CD4-positive, alpha-beta T cell (primary cell): ENCODE data around the gene HSPB1. TPM values are rescaled to one million over a fixed set of nuclear protein-coding genes. Genes with fewer than 3 reads are reported as not detected.

Experiments used
- ATAC-seq: fragments of 200-7000 bp; cut with Tn5 transposase; one replicate; pipeline ENCODE4 v1.10.0; 2022; ENCODE audit warnings: mild to moderate bottlenecking; ENCODE audit not compliant: poor library complexity
- CTCF ChIA-PET: fragments of 350-600 bp; sonication (Branson Sonifier 250); formaldehyde crosslinking; loops from one replicate; lab custom pipeline; 2021; ENCODE audit warnings: antibody characterized with exemption, inconsistent platforms; lab: Charles Lee
- POLR2A ChIA-PET: fragments of 350-600 bp; sonication (Branson Sonifier 250); formaldehyde crosslinking; loops from one replicate; lab custom pipeline; 2021; ENCODE audit warnings: antibody characterized with exemption, inconsistent platforms; lab: Charles Lee
- DNase-seq, 14 experiments: peaks; one replicate each; pipeline ENCODE4 v3.0.0-alpha.2; 2013 to 2020; ENCODE audit warnings: mixed read lengths in 2 of 14
- H3K27ac ChIP-seq, 2 donors: one replicate each; pipeline versions ENCODE4 v1.5.1 to v1.7.0; 2013; ENCODE audit warnings: low read length in 2 of 2, low read depth in 1 of 2, mild to moderate bottlenecking in 1 of 2
- H3K27me3 ChIP-seq, 2 experiments: 1 replicate in 1 of 2; 2 replicates in 1 of 2; pipeline versions ENCODE4 v1.6.1 to v1.7.0; 2013; ENCODE audit warnings: low read length in 2 of 2, control low read depth in 1 of 2, mild to moderate bottlenecking in 1 of 2, moderate library complexity in 1 of 2; ENCODE audit not compliant: insufficient read depth in 2 of 2, control insufficient read depth in 1 of 2
- H3K36me3 ChIP-seq: one replicate; pipeline ENCODE4 v1.6.1; 2013; ENCODE audit warnings: low read length, control low read depth; ENCODE audit not compliant: insufficient read depth
- H3K4me1 ChIP-seq: one replicate; pipeline ENCODE4 v1.6.1; 2013; ENCODE audit warnings: low read length, control low read depth; ENCODE audit not compliant: insufficient read depth
- H3K4me3 ChIP-seq: one replicate; pipeline ENCODE4 v1.5.1; 2013; ENCODE audit warnings: mild to moderate bottlenecking, low read length, moderate library complexity
- H3K9me3 ChIP-seq, 2 experiments: 1 replicate in 1 of 2; 2 replicates in 1 of 2; pipeline versions ENCODE4 v1.6.1 to v1.7.0; 2013; ENCODE audit warnings: low read length in 2 of 2, mild to moderate bottlenecking in 2 of 2, control low read depth in 1 of 2, moderate library complexity in 1 of 2; ENCODE audit not compliant: control insufficient read depth in 1 of 2, insufficient read depth in 1 of 2
- H3K27ac Mint-ChIP-seq: one replicate; pipeline ENCODE4 v1.8.0; 2020; ENCODE audit warnings: mixed read lengths
- H3K27me3 Mint-ChIP-seq: one replicate; pipeline ENCODE4 v1.8.0; 2021; ENCODE audit warnings: mixed read lengths
- H3K36me3 Mint-ChIP-seq: one replicate; pipeline ENCODE4 v1.8.0; 2021; ENCODE audit warnings: low read depth, mixed read lengths
- H3K4me1 Mint-ChIP-seq: one replicate; pipeline ENCODE4 v1.8.0; 2021; ENCODE audit warnings: low read depth, mixed read lengths
- H3K4me3 Mint-ChIP-seq: one replicate; pipeline ENCODE4 v1.8.0; 2020; ENCODE audit warnings: mild to moderate bottlenecking, mixed read lengths
- H3K9me3 Mint-ChIP-seq: one replicate; pipeline ENCODE4 v1.8.0; 2020; ENCODE audit warnings: mixed read lengths
- intact Hi-C, 2 experiments: fragments of 100-400 bp; cut with DNase I in 1 of 2; cut with micrococcal nuclease in 1 of 2; formaldehyde crosslinking; loops; one replicate each; pipeline versions ENCODE4 v1.15.1 to v1.9.0; 2023 to 2025; cut with DNase I, micrococcal nuclease
- total RNA-seq, 174 experiments: library from RNA in 2 of 174; stranded (reverse) in 2 of 174; gene quantifications; one replicate each; pipeline ENCODE4 v1.2.3 and lab custom pipeline; 2021 to 2026
- TF ChIP-seq, protein P1 (sequence below): fragments of 200-600 bp; IDR thresholded peaks from one replicate; pipeline ENCODE4 v1.8.0; 2022; ENCODE audit warnings: antibody characterized with exemption, mild to moderate bottlenecking

The HSPB1 gene
- total RNA-seq, 2 experiments from 2014 or later, result 38.0 to 38.6 TPM

DNA sequence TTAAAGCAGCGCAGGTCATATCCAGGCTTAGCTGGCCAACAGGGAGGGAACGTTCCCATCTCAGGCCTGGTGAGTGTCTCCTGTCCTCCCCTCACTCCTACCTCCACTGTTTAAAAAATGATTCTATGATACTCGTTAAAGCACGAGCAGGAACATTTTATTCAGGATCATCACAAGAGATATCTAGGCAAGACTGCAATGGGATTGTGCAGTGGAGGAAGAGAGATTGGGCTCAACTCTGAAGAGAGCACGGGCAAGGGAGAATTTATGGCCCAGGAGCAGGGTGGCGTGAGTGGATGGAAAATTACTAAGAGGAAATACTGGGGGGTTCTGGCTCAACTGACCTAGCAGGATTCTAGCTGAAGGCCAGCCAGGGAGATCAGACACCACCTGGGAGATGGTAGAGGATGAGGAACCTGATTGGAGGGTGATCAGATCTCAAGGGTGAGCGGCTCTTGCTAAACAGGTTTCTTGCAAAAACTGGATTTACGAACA, 9.0 kb upstream of the HSPB1 start:
- H3K27me3 Mint-ChIP-seq, result no peaks in the 10 kb centered on the region
- ChIA-PET CTCF (no interaction called here), POLR2A (interaction anchor here (1.7 kb wide), 1 partner anchor 21 kb away, joined by 6 read pairs; no protein-coding TSS in a partner anchor)
- H3K27me3 ChIP-seq, result no peaks in the 10 kb centered on the region
- no peak overlapping the region for H3K4me3 Mint-ChIP-seq
- no peak overlapping the region for H3K4me3 ChIP-seq
- peaks cover 4% of the 10 kb centered on the region for H3K4me1 Mint-ChIP-seq
- no peak for DNase-seq
- H3K4me1 ChIP-seq, result peaks cover 12% of the 10 kb centered on the region
- intact Hi-C loops, result no loop called here
- TF ChIP-seq, protein P1, sequence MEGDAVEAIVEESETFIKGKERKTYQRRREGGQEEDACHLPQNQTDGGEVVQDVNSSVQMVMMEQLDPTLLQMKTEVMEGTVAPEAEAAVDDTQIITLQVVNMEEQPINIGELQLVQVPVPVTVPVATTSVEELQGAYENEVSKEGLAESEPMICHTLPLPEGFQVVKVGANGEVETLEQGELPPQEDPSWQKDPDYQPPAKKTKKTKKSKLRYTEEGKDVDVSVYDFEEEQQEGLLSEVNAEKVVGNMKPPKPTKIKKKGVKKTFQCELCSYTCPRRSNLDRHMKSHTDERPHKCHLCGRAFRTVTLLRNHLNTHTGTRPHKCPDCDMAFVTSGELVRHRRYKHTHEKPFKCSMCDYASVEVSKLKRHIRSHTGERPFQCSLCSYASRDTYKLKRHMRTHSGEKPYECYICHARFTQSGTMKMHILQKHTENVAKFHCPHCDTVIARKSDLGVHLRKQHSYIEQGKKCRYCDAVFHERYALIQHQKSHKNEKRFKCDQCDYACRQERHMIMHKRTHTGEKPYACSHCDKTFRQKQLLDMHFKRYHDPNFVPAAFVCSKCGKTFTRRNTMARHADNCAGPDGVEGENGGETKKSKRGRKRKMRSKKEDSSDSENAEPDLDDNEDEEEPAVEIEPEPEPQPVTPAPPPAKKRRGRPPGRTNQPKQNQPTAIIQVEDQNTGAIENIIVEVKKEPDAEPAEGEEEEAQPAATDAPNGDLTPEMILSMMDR, result no peak
- H3K27ac Mint-ChIP-seq, result no peak overlapping the region
- no peaks in the 10 kb centered on the region for H3K36me3 Mint-ChIP-seq
- no peaks in the 10 kb centered on the region for H3K9me3 ChIP-seq
- H3K27ac ChIP-seq, result no peak overlapping the region
- ATAC-seq, result no peak
- H3K36me3 ChIP-seq, result no peaks in the 10 kb centered on the region
- H3K9me3 Mint-ChIP-seq, result no peaks in the 10 kb centered on the region

DNA sequence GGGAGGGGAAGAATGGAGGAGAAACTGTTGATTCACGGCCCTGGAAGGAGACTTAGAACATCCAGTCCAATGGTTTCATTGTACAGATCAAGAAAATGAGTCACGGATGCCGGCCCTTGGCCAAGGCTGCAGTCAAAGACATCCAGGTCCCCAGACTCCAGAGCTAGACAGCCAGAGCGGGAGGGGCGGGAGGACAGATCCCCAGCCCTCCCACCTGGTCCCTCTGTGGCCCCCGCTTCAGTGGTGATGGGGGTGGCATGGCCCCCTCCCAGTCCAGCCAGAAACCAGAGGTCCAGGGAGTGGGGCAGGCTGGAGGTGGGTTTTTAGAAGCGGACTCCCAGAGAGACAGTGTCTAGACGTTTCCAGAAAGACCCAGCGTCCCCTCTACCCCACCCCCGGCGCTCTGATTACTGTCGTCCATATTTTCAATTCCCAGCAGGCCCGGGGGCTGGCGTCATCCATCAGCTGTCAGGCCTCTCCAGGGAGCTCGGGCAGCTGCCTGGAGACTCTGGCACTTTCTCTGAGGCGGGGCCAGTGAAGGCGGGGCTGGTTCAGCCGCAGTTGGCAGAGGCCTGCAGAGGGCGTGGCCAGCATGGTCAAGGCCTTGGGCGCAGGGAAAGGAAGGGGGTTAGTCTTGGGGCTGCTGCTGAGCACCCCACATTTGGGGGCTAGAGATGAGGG, 8.0 kb upstream of the HSPB1 start:
- H3K4me1 Mint-ChIP-seq, result peaks cover 4% of the 10 kb centered on the region
- POLR2A ChIA-PET, result no interaction called here
- no peak overlapping the region for H3K4me3 Mint-ChIP-seq
- Histone ChIP-seq H3K4me3 (no peak overlapping the region), H3K27me3 (no peaks in the 10 kb centered on the region), H3K4me1 (peaks cover 12% of the 10 kb centered on the region), H3K27ac (no peak overlapping the region), H3K36me3 (no peaks in the 10 kb centered on the region), H3K9me3 (no peaks in the 10 kb centered on the region)
- H3K36me3 Mint-ChIP-seq, result no peaks in the 10 kb centered on the region
- CTCF ChIA-PET, result interaction anchor here (0.6 kb wide), 1 partner anchor 214 kb away, joined by 6 read pairs; no protein-coding TSS in a partner anchor
- H3K27me3 Mint-ChIP-seq, result no peaks in the 10 kb centered on the region
- ATAC-seq (no peak), DNase-seq (no peak)
- TF ChIP-seq, protein P1, result no peak
- intact Hi-C loops, result no loop called here
- no peak overlapping the region for H3K27ac Mint-ChIP-seq
- H3K9me3 Mint-ChIP-seq, result no peaks in the 10 kb centered on the region

DNA sequence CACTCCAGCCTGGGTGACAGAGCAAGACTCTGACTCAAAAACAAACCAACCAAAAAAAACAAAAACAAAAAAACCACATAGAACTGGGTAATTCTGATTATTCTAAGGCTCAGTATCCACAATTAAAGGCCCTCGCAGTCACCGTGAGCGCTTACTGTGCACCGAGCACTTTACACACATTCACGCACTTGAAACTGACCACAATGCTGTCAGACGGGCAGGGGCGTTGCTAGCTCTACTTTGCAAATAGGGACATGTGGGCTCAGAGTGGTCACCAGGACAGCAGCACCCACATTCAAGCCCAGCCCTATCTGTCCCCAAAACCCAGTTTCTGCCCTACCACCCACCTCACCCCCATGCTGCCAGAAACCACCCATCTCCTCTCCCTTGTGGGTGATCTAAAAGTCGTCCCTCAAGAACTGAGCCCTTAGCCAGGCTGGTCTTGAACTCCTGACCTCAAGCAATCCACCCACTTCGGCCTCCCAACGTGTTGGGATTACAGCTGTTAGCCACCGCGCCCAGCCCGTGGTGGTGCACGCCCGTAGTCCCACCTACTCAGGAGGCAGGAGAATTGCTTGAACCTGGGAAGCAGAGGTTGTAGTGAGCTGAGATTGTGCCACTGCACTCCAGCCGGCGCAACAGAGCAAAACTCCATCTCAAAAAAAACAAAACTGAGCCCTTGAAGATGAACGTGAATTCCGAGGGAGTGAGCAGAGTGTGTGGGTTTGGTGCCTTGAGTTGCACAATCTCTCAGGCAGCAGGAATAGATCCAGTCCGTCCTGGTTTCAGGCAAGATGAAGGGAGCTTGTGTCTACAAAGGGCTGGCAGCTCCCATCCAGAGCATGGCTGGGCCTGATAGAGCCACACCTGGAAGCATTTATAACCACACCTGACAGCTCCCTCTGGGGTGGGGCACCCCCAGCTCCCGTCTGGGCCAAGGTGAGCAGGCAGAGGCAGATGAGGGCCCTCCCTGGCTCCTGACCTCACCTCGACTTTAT, 5.4 kb upstream of the HSPB1 start:
- H3K27ac ChIP-seq, result no peak overlapping the region
- no peak overlapping the region for H3K4me3 Mint-ChIP-seq
- ChIA-PET POLR2A (no interaction called here), CTCF (interaction anchor here (0.6 to 1.7 kb wide), 3 partner anchors 16 to 258 kb away, joined by 3 to 5 read pairs (median 3); no protein-coding TSS in a partner anchor)
- intact Hi-C loops, result no loop called here
- no peak overlapping the region for H3K4me3 ChIP-seq
- peaks cover 3% of the 10 kb centered on the region for H3K4me1 ChIP-seq
- H3K27ac Mint-ChIP-seq, result no peak overlapping the region
- peaks cover under 1% of the 10 kb centered on the region for H3K4me1 Mint-ChIP-seq
- no peaks in the 10 kb centered on the region for H3K36me3 ChIP-seq
- DNase-seq (no peak), ATAC-seq (no peak)
- TF ChIP-seq, protein P1, result no peak
- no peaks in the 10 kb centered on the region for H3K9me3 Mint-ChIP-seq
- no peaks in the 10 kb centered on the region for H3K27me3 Mint-ChIP-seq
- H3K27me3 ChIP-seq, result no peaks in the 10 kb centered on the region
- no peaks in the 10 kb centered on the region for H3K36me3 Mint-ChIP-seq
- H3K9me3 ChIP-seq, result no peaks in the 10 kb centered on the region
